ENCODE data around the gene NCOA5.

The NCOA5 gene

GRCh38 chr20:46034039-46034438 lies 55.7 kb downstream of the NCOA5 start:
- no peak for DNase-seq

DNA sequence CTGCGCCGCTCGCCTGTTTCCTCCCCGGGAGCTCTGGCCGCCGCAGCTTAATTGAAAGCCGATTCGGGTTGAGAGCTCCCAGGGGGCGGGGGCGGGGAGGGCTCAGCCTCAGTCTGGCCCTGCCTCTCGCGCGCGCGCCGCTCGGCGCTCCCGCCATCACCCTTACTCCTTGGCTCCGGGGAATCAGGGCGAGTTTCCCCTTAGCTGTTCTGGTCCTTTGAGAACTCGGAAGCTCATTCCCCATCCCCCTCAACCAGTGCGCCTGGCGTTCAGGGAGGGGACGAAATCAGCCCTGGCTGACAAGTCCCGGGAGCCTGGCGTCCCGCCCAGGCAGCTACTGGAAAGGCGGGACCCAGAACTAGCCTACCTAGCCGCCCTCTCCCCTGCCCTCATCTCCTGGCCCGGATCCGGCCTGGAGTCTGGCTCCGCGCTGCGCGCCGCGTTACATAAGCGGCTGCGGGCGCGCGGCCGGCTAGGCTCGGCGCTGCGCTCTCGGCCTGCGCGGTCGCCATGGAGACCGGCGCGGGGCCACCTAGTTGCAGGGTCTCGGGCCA lies 58.0 kb downstream of the NCOA5 start:
- DNase-seq: peak; percentile 37

DNA sequence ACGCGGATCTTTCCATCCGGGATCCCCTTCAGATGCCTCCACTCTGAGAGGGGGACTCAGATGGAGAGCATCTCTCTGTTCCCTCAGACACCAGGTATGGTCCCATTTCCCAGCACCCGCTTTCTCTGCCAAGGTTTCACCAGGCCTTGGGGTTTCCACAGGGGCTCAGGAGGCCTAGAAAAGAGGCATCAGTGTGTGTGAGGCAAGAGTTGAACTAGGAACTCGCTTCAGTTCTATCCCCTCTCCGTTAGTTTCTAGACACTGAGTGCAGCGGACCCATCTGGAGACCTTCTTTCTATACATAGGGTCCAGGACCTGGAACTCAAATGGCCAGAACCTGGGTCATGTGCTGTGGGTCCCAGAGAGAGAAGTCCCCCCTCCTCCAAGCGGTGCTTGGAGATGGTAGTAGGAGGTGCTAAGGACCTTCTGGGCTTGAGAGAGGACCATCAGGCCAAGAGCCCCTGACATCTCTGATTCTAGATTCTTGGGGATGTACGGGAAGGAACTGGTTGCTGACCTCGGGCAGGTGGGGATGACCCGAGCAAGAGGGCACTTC lies 58.7 kb downstream of the NCOA5 start:
- DNase-seq: no peak

DNA sequence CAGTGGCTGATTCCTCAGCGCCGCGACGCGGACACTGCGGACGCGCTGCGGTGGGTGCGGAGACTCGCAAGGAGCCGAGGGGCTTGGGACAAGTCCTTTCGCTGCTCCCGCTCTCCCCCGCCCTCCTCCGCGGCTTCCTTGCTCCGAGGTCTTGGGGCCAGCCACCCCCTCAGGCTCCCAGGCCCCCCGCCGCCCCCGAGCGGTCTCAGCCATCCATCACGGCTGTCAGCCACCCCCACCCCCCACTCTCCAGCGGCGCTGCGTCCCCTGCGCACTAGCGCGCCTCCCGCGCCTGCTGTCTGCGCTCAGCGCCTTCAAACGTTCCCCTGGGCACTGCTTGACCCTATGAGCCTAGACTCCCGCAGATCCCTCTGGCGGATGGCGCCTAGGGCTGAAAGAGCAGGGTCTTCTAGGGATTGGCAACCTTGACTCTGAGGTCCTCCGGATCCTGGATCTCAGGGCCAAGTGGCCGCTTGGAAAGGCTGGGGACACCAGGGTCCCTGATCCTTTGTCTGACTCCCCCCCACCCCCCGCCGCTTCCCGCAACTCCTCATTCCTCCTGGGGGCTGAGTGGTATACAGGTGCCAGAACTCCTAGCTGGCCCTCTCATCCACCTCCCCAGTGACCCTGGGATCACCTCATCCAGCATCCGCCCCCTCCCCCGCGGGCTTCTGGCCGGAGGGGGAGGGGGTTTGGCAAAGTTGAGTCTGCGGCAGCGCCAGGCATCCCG lies 59.3 kb downstream of the NCOA5 start:
- DNase-seq: no peak

- no peak for DNase-seq
Observed at GRCh38 chr20:46028772-46029371, 60.9 kb downstream of the NCOA5 start, which contains the start of gene SLC12A5. Gene SLC12A5, plus strand, starts transcription at chr20:46029215. Its CDS starts 130 bp downstream, at chr20:46029345.

DNA sequence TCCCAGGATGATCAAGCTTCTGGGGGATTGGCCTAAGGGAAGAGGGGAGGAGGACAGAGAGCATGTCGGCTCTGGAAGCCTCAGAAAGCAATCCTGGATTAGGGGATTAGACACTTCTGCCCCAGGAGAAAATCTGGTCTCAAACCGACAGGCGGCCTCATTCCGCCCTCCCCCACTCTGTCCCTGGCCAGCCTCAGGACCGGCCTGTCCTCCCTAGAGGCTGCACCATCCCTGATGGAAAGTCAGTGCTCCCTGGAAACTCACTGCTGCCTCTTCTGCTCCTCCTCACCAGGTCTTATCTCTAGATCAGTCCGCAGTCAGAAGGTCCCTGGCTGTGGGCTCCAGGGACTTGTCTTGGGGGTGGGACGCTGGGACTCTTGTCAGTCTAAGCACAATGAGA lies 61.7 kb downstream of the NCOA5 start:
- no peak for DNase-seq

GRCh38 chr20:46027245-46027853 lies 62.4 kb downstream of the NCOA5 start:
- no peak for DNase-seq

DNA sequence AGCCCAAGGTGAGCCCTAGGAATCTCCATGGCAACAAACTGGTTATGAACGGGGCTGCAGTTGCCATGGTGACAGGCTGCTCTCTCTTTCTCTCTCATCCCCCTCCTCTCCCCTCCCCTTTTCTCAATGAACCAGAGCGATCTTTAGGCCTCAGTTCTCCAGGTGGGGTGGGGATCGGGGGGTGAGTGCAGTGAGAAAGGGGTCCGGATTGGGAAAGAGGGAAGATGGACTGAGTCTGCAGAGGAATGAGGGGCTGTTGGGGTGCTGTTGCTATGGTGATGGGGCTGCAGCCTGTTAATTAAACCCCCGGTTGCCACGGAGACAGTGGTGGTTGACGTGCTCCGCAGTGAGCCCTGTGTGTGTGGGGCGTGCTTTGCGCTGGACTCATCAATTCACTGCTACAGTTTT lies 64.4 kb downstream of the NCOA5 start:
- no peak for DNase-seq

DNA sequence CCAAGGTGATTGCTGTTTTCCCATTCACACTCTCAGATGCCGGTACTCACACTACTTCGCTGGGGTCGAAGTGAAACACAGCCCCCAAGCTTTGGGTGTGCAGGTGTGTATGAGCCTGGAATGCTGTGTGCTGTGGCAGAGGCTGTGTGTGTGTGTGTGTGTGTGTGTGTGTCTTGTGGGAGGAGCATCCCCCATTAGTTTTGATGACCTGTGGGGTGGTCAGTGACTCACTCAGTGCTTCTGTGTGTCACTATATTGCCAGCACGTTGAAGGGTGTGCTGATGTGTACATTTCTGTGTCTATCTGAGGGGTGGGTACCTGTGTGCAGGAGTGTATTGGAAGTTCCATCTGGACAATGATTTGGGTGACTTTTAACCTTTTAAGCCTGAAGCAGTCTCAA lies 65.8 kb downstream of the NCOA5 start:
- no peak for DNase-seq

GRCh38 chr20:46023148-46023484 lies 66.6 kb downstream of the NCOA5 start:
- no peak for DNase-seq

DNA sequence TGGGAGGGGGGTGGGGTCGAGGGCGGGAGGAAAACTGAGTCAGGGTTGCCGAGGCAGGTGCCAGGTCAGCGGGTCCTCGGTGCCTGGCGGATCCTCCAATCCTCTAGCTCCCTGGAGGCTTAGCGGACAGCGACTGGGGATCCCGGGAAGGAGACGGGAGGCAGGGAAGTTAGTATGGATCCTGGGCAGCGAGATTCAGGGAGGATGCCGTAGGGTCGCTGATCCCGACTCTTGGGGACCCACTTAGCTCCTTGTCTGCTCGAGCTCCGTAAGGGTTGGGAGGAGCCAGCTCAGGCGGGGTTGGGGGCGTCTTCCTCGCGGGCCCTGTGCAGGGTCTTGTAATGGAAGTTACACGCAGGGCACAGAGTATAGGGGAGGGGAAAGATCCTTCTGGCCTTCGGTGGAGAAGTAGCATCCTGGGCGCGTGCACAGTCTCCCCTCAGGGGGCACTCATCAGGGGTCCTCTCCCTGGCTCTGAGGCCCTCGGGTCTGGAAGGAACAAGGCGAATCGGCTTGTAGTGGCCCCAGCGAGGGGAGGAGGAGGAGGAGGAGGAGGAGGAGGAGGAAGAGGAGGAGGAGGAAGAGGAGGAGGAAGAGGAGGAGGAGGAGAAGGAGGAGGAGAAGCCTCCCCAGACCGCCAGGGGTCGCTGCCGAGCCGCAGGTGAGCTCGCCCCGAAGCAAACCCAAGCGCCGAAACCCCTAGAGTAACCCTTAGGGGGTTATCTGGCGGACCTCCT lies 67.2 kb downstream of the NCOA5 start:
- DNase-seq: no peak

DNA sequence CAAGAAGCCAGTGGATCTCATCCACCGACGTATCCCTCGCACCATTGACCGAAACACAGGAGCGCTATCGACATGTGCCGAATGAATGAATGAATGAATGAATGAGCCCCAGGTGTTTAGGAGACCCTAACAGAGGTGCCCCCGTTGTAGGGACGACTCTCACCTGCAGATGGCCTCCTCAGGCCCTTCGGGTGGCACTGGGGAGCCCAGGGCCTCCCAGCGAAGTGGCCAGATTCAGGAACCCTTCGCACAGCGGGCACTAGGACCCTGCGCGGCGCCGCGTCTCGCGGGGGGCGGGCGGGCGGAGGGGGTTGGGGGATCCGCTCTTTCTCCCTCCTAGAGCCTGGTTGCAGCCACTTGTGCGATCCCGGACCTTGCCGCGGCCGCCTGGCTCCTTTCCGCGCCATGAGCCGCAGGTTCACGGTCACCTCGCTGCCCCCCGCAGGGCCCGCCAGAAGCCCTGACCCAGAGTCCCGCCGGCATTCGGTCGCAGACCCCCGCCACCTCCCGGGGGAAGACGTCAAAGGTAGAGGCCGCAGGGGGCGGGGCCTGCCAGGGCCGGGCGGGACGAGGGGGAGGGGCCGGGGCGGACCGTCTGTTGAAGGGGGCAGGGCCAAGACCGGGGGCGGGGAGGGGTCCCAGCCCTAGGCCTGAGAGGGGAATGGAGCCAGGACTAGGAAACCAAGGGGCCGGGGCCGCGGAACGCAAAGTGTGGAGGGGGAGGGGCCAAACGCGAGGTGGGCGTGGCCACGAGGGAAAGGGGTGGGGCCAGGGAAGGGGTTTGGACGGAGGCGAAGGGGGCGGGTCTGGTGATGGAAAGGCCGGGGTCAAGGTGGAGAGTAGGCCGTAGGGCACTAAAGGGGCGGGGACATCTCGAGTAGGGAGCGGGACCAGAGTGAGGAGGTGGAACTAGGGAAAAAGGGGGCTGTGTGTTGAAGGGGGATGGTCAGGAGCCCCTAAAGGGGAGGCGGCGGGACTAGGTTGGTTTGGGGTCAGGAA lies 68.1 kb downstream of the NCOA5 start:
- DNase-seq: peak; percentile 42

GRCh38 chr20:46020555-46020954 lies 69.2 kb downstream of the NCOA5 start:
- no peak for DNase-seq

GRCh38 chr20:46018611-46019010 lies 71.2 kb downstream of the NCOA5 start:
- no peak for DNase-seq

- DNase-seq: no peak
Observed at GRCh38 chr20:46018112-46018511, 71.7 kb downstream of the NCOA5 start.

DNA sequence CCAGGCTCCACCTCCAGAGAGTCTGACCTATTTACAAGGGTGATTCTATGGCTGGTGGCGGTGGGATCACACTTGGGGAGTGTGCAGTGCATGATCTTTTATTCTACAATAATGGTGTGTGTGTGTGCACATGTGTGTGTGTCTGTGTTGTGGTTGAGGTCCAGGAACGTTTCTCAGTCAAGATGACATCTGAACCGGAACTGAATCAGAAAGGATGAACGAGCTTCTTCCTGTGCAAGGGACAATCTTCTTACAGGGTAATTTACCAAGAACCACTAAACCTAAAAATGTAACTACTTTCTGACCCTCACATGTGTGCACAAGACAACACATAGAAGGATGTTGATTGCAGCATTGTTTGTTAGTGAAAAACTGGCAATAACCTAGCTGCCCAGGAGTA lies 72.5 kb downstream of the NCOA5 start:
- no peak for DNase-seq

GRCh38 chr20:46014517-46015396 lies 75.0 kb downstream of the NCOA5 start:
- DNase-seq: no peak

DNA sequence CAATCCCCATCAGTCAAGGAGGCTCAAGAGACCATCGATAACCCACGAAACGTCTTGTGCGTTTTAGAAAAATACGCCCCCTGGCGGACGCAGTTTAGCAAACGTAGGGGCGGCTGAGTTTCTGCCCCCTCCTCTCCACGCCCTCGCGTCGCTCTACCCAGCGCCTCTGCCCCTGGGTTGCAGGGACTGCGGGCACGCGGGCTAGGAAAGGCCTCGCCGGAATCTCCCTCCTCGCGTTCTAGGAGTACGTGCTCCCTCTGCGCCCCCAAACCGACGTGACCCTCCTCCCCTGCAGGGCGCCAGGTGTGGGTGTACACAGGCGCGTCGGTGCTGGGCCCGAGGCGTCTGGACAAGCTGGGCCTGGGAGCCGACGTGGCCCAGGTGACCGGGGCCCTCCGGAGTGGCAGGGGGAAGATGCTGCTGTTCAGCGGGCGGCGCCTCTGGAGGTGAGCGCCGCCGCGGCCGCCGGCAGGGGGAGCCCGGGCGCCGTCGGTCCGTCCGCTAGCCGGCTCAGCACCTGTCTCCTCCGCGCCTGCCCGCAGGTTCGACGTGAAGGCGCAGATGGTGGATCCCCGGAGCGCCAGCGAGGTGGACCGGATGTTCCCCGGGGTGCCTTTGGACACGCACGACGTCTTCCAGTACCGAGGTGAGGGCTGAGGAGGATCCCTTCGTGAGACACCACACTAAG lies 75.8 kb downstream of the NCOA5 start:
- DNase-seq: no peak

DNA sequence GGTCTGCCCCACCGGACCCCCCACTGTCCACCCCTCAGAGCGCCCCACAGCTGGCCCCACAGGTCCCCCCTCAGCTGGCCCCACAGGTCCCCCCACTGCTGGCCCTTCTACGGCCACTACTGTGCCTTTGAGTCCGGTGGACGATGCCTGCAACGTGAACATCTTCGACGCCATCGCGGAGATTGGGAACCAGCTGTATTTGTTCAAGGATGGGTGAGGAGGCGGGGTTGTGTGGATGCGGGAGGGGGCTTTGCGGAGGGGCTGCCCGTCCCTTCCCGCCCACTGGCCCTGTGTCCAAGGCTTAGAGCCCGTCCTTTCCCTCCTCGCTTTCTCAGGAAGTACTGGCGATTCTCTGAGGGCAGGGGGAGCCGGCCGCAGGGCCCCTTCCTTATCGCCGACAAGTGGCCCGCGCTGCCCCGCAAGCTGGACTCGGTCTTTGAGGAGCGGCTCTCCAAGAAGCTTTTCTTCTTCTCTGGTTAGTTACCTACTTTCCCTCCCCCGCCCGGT lies 76.4 kb downstream of the NCOA5 start:
- no peak for DNase-seq

DNA sequence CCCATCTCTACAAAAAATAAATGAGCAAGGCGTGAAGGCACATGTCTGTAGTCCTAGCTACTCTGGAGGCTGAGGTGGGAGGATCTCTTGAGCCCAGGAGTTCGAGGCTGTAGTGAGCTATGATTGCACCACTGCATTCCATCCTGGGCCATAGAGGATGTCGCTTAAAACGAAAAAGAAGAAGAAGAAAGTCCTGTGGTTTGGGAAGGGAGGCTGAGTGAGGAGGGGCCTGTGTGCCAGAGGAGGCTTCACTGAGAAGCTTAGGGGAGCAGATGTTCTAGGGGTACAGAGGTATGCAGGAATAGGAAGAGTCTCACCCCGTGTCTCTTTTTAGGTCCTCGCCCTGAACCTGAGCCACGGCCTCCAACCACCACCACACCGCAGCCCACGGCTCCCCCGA lies 76.8 kb downstream of the NCOA5 start:
- DNase-seq: no peak
